A549 (cell line): ENCODE measurements around the gene WDR77. TPM values are rescaled to one million over a fixed set of nuclear protein-coding genes. Genes with fewer than 3 reads are reported as not detected.

Source experiments
- ATAC-seq, 2 experiments: fragments of 200-7000 bp in 1 of 2; fragments of >200 bp in 1 of 2; cut with Nextera tagmentation in 1 of 2; cut with Tn5 transposase in 1 of 2; 3 replicates each; pipeline versions ENCODE4 v1.8.0 to v1.9.1; 2018 to 2020; ENCODE audit warnings: mild to moderate bottlenecking in 1 of 2, moderate library complexity in 1 of 2
- CTCF ChIA-PET: fragments of 300-600 bp; sonication (Branson Sonifier 250); formaldehyde crosslinking; extraction: SDS; loops from one replicate; lab custom pipeline; 2021; ENCODE audit warnings: antibody characterized with exemption, inconsistent platforms; lab: Yijun Ruan, JAX
- POLR2A ChIA-PET: fragments of 350-600 bp; formaldehyde crosslinking; extraction: SDS; loops from one replicate; lab custom pipeline; 2021; ENCODE audit warnings: antibody characterized with exemption, inconsistent platforms; lab: Yijun Ruan, JAX
- DNase-seq, 2 experiments: peaks; one replicate each; pipeline versions ENCODE4 v3.0.0 to v3.0.0-alpha.2; 2011 to 2016; ENCODE audit warnings: low read depth in 1 of 2, low spot score in 1 of 2
- FAIRE-seq: peaks from 2 replicates; lab custom pipeline; 2011; peaks lifted over from hg19 to GRCh38; lab: Jason Lieb, UNC
- H3K27ac ChIP-seq, 2 experiments: fragments of >200 bp; sonication (Bioruptor Twin); formaldehyde crosslinking; 3 replicates each; pipeline ENCODE4 v1.5.1; 2016 to 2017
- H3K4me1 ChIP-seq: fragments of >200 bp; sonication (Bioruptor Twin); formaldehyde crosslinking; 3 replicates; pipeline ENCODE4 v1.6.1; 2016
- H3K4me2 ChIP-seq: fragments of >200 bp; sonication (Bioruptor Twin); formaldehyde crosslinking; 3 replicates; pipeline ENCODE4 v1.6.1; 2016
- H3K4me3 ChIP-seq: fragments of >200 bp; sonication (Bioruptor Twin); formaldehyde crosslinking; 3 replicates; pipeline ENCODE4 v1.5.1; 2016
- H3K9me3 ChIP-seq: fragments of >200 bp; sonication (Bioruptor Twin); formaldehyde crosslinking; 3 replicates; pipeline ENCODE4 v1.6.1; 2016
- CBX8 ChIP-seq: fragments of 200-600 bp; sonication (generic); IDR thresholded peaks from 2 replicates; pipeline ENCODE4 v1.6.1; 2016
- CEBPB ChIP-seq, 2 experiments: fragments of >200 bp in 1 of 2; sonication (Bioruptor Twin) in 1 of 2; formaldehyde crosslinking in 1 of 2; IDR thresholded peaks; 2 replicates each; pipeline ENCODE4 v1.6.1; 2012 to 2016
- CHD4 ChIP-seq: fragments of 200-600 bp; sonication (generic); IDR thresholded peaks from 2 replicates; pipeline ENCODE4 v1.6.1; 2016; ENCODE audit warnings: antibody characterized with exemption, mild to moderate bottlenecking, borderline replicate concordance
- EHF ChIP-seq: fragments of 250-450 bp; sonication (Bioruptor Pico); IDR thresholded peaks from 2 replicates; pipeline ENCODE4 v1.5.0; 2020; ENCODE audit warnings: mild to moderate bottlenecking
- EP300 ChIP-seq, 2 experiments: fragments of >200 bp; sonication (Bioruptor Twin); formaldehyde crosslinking; IDR thresholded peaks; 2 replicates in 1 of 2; 3 replicates in 1 of 2; pipeline ENCODE4 v1.6.1; 2016 to 2017
- ESRRA ChIP-seq: fragments of 150-350 bp; IDR thresholded peaks from 2 replicates; pipeline ENCODE4 v1.6.1; 2014; ENCODE audit warnings: mild to moderate bottlenecking, low read length, borderline replicate concordance
- GATA3 ChIP-seq: IDR thresholded peaks from 2 replicates; pipeline ENCODE4 v1.6.1; 2012; ENCODE audit warnings: borderline replicate concordance
- HOXA7 ChIP-seq: fragments of 250-450 bp; sonication (Bioruptor Pico); IDR thresholded peaks from 2 replicates; pipeline ENCODE4 v1.5.0; 2020; ENCODE audit warnings: mild to moderate bottlenecking, moderate library complexity
- HOXB13 ChIP-seq: fragments of 250-450 bp; sonication (Bioruptor Pico); IDR thresholded peaks from 2 replicates; pipeline ENCODE4 v1.5.0; 2020; ENCODE audit warnings: low read depth, mild to moderate bottlenecking, moderate library complexity
- KDM5A ChIP-seq: fragments of 200-600 bp; sonication (generic); IDR thresholded peaks from 2 replicates; pipeline ENCODE4 v1.6.1; 2016; ENCODE audit warnings: antibody characterized with exemption, mild to moderate bottlenecking
- NR3C1 ChIP-seq: fragments of >200 bp; sonication (Bioruptor Twin); formaldehyde crosslinking; IDR thresholded peaks from 3 replicates; pipeline ENCODE4 v1.6.1; 2017
- PHF8 ChIP-seq: fragments of 200-600 bp; sonication (generic); IDR thresholded peaks from 2 replicates; pipeline ENCODE4 v1.6.1; 2016; ENCODE audit warnings: low read depth, mild to moderate bottlenecking, antibody characterized with exemption, moderate library complexity, borderline replicate concordance
- POLR2AphosphoS2 ChIP-seq: conservative IDR thresholded peaks from 2 replicates; pipeline ENCODE4 v1.6.1; 2012; ENCODE audit warnings: low read length, improper control_type of control experiment, inconsistent platforms
- RAD21 ChIP-seq, 2 experiments: fragments of >200 bp in 1 of 2; sonication (Bioruptor Twin) in 1 of 2; formaldehyde crosslinking in 1 of 2; IDR thresholded peaks in 1 of 2; conservative IDR thresholded peaks in 1 of 2; 2 replicates in 1 of 2; 3 replicates in 1 of 2; pipeline ENCODE4 v1.6.1; 2012 to 2018; ENCODE audit warnings: inconsistent platforms in 1 of 2
- RCOR1 ChIP-seq: fragments of 150-350 bp; IDR thresholded peaks from 2 replicates; pipeline ENCODE4 v1.6.1; 2014; ENCODE audit warnings: antibody characterized with exemption, low read length, low read depth
- RFX5 ChIP-seq: fragments of 450-650 bp; IDR thresholded peaks from 2 replicates; pipeline ENCODE4 v1.7.1; 2014; ENCODE audit warnings: antibody characterized with exemption, mild to moderate bottlenecking, moderate library complexity
- RNF2 ChIP-seq: fragments of 200-600 bp; sonication (generic); IDR thresholded peaks from 2 replicates; pipeline ENCODE4 v1.6.1; 2016; ENCODE audit warnings: low read depth, mild to moderate bottlenecking, antibody characterized with exemption, moderate library complexity, borderline replicate concordance
- SMC3 ChIP-seq: fragments of >200 bp; sonication (Bioruptor Twin); formaldehyde crosslinking; IDR thresholded peaks from 3 replicates; pipeline ENCODE4 v1.6.1; 2018; ENCODE audit warnings: inconsistent platforms
- SREBF2 ChIP-seq: fragments of 450-650 bp; IDR thresholded peaks from 2 replicates; pipeline ENCODE4 v1.6.1; 2014; ENCODE audit warnings: mild to moderate bottlenecking, moderate library complexity
- ZNF302 ChIP-seq: fragments of 250-450 bp; sonication (Bioruptor Pico); IDR thresholded peaks from 2 replicates; pipeline ENCODE4 v1.9.0; 2021; ENCODE audit warnings: inconsistent platforms, mild to moderate bottlenecking, moderate library complexity
- WGBS: methylation state at CpG from one replicate; pipeline ENCODE4 v1.1.6; 2017; ENCODE audit errors: missing lambda C conversion rate; 5-methylcytosine and 5-hydroxymethylcytosine counted together
- polyA plus RNA-seq, 4 experiments: library from polyadenylated mRNA; depleted of rRNA in 3 of 4; stranded (reverse); fragments of >200 nt; fragmentation: RNase III in 1 of 4; extraction: RNeasy Plus Mini Kit Qiagen cat#74134 plus additional on column Dnase treatment in 1 of 4; gene quantifications; 2 replicates in 3 of 4; 3 replicates in 1 of 4; pipeline ENCODE4 v1.2.3, GENCODE V29; 2011 to 2017
- TF ChIP-seq, protein P1 (sequence below): fragments of >200 bp; sonication (Bioruptor Twin); formaldehyde crosslinking; IDR thresholded peaks from 3 replicates; pipeline ENCODE4 v1.5.1; 2016
- TF ChIP-seq, protein P2 (sequence below): fragments of 250-450 bp; sonication (Bioruptor Pico); IDR thresholded peaks from 2 replicates; pipeline ENCODE4 v1.5.0; 2021; ENCODE audit warnings: mild to moderate bottlenecking, moderate library complexity, borderline replicate concordance
- TF ChIP-seq, protein P3 (sequence below): fragments of 450-650 bp; IDR thresholded peaks from 2 replicates; pipeline ENCODE4 v1.6.1; 2014; ENCODE audit warnings: antibody characterized with exemption

WDR77 gene
- polyA plus RNA-seq, 2 of the 4 experiments (the other 2 are of a cell fraction), result 53.0 to 122 TPM

DNA sequence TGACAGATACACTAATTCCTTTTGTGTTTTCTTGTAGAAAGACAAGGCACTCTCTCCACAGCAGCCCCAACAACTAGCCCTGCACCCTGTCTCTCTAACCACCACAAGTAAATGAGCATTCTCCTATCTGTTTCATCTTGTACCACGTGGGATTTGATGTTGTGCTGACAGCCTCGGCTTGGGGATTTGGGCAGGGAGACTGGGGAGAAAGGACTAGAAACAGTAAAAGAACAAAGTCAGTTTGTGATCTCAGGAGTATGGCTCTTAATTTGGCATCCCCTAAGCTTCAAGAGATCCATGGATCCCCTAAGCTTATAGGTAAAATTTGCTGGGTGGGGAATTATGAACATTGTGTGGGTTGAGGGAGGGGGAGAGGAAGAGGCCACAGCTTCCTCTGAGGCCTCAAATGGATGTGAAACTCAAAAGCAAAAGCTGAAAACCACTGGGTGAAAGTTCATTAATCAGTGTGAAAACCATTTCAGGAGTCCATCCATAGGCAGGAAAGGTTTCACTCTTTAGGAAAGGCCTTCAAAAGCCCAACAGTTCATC lies 27.8 kb upstream of the WDR77 start:
- TF ChIP-seq RFX5 (no peak), ZNF302 (CRISPR knock-in tag) (no peak), RCOR1 (no peak), ESRRA (no peak), KDM5A (no peak), RNF2 (no peak)
- TF ChIP-seq, protein P1, sequence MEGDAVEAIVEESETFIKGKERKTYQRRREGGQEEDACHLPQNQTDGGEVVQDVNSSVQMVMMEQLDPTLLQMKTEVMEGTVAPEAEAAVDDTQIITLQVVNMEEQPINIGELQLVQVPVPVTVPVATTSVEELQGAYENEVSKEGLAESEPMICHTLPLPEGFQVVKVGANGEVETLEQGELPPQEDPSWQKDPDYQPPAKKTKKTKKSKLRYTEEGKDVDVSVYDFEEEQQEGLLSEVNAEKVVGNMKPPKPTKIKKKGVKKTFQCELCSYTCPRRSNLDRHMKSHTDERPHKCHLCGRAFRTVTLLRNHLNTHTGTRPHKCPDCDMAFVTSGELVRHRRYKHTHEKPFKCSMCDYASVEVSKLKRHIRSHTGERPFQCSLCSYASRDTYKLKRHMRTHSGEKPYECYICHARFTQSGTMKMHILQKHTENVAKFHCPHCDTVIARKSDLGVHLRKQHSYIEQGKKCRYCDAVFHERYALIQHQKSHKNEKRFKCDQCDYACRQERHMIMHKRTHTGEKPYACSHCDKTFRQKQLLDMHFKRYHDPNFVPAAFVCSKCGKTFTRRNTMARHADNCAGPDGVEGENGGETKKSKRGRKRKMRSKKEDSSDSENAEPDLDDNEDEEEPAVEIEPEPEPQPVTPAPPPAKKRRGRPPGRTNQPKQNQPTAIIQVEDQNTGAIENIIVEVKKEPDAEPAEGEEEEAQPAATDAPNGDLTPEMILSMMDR, result no peak
- no peak for DNase-seq
- H3K27ac ChIP-seq, result no peak overlapping the region
- ATAC-seq, result no peak
- WGBS, result 36% methylated on average over 2 of the region's 2 CpGs
- no peaks in the 10 kb centered on the region for H3K4me1 ChIP-seq
- no peak for FAIRE-seq
- ChIA-PET POLR2A (no interaction called here), CTCF (no interaction called here)
- H3K4me2 ChIP-seq, result no peak overlapping the region
- H3K4me3 ChIP-seq, result no peak overlapping the region
- H3K9me3 ChIP-seq, result no peaks in the 10 kb centered on the region

- Histone ChIP-seq H3K9me3 (no peaks in the 10 kb centered on the region), H3K4me2 (no peak overlapping the region), H3K4me3 (no peak overlapping the region), H3K27ac (no peak overlapping the region), H3K4me1 (no peaks in the 10 kb centered on the region)
- POLR2A ChIA-PET, result no interaction called here
- DNase-seq, result no peak
- CTCF ChIA-PET, result no interaction called here
- FAIRE-seq, result no peak
- no peak for ATAC-seq
- TF ChIP-seq, protein P2, sequence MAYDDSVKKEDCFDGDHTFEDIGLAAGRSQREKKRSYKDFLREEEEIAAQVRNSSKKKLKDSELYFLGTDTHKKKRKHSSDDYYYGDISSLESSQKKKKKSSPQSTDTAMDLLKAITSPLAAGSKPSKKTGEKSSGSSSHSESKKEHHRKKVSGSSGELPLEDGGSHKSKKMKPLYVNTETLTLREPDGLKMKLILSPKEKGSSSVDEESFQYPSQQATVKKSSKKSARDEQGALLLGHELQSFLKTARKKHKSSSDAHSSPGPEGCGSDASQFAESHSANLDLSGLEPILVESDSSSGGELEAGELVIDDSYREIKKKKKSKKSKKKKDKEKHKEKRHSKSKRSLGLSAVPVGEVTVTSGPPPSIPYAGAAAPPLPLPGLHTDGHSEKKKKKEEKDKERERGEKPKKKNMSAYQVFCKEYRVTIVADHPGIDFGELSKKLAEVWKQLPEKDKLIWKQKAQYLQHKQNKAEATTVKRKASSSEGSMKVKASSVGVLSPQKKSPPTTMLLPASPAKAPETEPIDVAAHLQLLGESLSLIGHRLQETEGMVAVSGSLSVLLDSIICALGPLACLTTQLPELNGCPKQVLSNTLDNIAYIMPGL (CRISPR knock-in tag), result no peak
- TF ChIP-seq PHF8 (no peak), CBX8 (no peak), ZNF302 (CRISPR knock-in tag) (no peak), EP300 (IDR thresholded peaks at IDR 0.05) (no peak), POLR2AphosphoS2 (no peak), HOXB13 (no peak), CEBPB (IDR thresholded peaks at IDR 0.05) (no peak), EHF (CRISPR knock-in tag) (no peak), ESRRA (no peak), RAD21 (conservative IDR thresholded peaks at IDR 0.05 in 1 of 2, IDR thresholded peaks at IDR 0.05 in 1 of 2) (no peak), GATA3 (no peak), SREBF2 (no peak), HOXA7 (CRISPR knock-in tag) (no peak), NR3C1 (no peak)
- TF ChIP-seq, protein P3, sequence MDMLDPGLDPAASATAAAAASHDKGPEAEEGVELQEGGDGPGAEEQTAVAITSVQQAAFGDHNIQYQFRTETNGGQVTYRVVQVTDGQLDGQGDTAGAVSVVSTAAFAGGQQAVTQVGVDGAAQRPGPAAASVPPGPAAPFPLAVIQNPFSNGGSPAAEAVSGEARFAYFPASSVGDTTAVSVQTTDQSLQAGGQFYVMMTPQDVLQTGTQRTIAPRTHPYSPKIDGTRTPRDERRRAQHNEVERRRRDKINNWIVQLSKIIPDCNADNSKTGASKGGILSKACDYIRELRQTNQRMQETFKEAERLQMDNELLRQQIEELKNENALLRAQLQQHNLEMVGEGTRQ, result no peak
Observed at GRCh38 chr1:111476214-111476613, 27.2 kb upstream of the WDR77 start.

- H3K27ac ChIP-seq, result no peak overlapping the region
- H3K4me2 ChIP-seq, result no peak overlapping the region
- CTCF ChIA-PET, result no interaction called here
- no peaks in the 10 kb centered on the region for H3K4me1 ChIP-seq
- no peak for DNase-seq
- TF ChIP-seq CHD4, result no peak
- TF ChIP-seq CEBPB (IDR thresholded peaks at IDR 0.05), result no peak
- TF ChIP-seq KDM5A, result no peak
- TF ChIP-seq SMC3, result no peak
- no peak overlapping the region for H3K4me3 ChIP-seq
- 75% methylated on average over 5 of the region's 5 CpGs for WGBS
- POLR2A ChIA-PET, result no interaction called here
- no peaks in the 10 kb centered on the region for H3K9me3 ChIP-seq
- FAIRE-seq, result no peak
- ATAC-seq, result no peak
Observed at GRCh38 chr1:111475701-111476100, 26.6 kb upstream of the WDR77 start.
